ENCODE measurements around the gene WNK2. TPM values are rescaled to one million over a fixed set of nuclear protein-coding genes. Genes with fewer than 3 reads are reported as not detected.

The WNK2 gene
- total and polyA plus RNA-seq, 8 donors = 0.93 to 10.4 (median 7.4) TPM

DNA sequence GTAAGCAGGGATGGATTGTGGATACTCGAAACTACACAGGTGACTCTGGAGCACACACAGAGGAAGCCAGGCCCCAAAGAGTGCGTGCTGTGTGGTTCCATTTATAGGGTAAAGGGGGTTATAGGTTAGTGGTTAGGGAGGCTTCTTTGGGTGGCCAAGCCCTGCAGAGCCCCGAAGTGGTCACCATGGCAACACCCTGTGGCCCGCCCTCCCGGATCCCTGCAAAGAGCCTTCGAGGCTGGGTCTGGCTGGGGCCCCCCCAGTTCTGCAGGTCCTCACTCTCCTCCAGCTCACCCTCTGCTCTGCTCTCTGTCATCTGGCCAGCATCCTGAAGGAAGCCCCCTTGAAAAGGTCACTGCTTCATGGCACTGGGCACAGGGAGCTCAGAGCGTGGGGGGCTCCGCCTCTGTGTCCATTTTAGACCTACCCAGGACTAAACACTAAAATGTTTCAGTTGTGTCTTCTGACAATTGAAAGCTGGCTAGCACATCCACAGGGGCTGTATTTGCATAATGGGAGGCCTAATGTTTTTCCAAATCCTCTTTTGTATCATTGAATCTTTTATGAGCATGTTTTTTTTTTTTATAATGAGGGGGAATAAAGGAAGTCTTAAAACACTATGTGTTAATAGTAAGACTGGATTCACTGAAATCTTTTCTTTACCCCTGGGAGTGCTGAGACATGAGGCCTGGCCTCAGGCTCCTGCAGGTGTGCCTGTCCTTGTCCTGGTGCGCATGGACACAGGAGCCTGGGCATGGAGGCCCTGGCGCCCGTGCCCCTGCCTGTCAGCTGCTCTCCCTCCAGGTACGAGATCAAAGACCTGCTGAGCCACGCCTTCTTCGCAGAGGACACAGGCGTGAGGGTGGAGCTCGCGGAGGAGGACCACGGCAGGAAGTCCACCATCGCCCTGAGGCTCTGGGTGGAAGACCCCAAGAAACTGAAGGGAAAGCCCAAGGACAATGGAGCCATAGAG, 55.3 kb downstream of the WNK2 start:
- intact Hi-C loops (cut with DNase I) = no loop called here

DNA sequence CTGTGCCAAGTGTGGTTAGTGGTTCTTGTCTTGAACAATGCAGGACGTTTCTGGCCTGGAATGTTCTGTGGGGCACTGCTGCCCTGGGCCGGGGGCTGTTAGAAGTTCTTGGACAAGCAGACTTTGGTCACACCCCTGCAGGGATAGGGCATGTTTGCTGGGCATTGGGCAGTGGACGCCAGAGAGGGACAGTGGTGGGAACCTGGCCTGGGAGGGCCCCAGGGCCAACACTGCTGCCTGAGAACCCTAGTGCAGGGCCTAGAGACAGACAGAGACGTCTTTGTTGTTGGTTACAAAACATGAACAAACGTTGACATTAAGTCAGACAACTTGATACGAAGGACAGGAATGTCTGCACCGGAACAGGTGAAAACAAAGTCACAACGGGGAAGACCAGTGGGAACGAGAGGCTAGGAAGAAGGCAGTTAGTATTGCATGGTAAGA, 57.0 kb downstream of the WNK2 start:
- no peak for ATAC-seq

More for the DNA sequence above, 55.3 kb downstream of the WNK2 start:
- H3K4me3 ChIP-seq = no peak overlapping the region
- no peaks in the 10 kb centered on the region for H3K36me3 ChIP-seq
- ATAC-seq = no peak
- DNase-seq = peak in 1 of 4 donors; percentile 53
- no peaks in the 10 kb centered on the region for H3K9me3 ChIP-seq
- H3K27me3 ChIP-seq = peaks cover 0 to 26% of the 10 kb centered on the region in 2 donors
- TF ChIP-seq, protein P1, sequence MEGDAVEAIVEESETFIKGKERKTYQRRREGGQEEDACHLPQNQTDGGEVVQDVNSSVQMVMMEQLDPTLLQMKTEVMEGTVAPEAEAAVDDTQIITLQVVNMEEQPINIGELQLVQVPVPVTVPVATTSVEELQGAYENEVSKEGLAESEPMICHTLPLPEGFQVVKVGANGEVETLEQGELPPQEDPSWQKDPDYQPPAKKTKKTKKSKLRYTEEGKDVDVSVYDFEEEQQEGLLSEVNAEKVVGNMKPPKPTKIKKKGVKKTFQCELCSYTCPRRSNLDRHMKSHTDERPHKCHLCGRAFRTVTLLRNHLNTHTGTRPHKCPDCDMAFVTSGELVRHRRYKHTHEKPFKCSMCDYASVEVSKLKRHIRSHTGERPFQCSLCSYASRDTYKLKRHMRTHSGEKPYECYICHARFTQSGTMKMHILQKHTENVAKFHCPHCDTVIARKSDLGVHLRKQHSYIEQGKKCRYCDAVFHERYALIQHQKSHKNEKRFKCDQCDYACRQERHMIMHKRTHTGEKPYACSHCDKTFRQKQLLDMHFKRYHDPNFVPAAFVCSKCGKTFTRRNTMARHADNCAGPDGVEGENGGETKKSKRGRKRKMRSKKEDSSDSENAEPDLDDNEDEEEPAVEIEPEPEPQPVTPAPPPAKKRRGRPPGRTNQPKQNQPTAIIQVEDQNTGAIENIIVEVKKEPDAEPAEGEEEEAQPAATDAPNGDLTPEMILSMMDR (IDR thresholded peaks at IDR 0.05) = no peak
- H3K4me1 ChIP-seq = no peaks in the 10 kb centered on the region
- no peak overlapping the region for H3K27ac ChIP-seq

DNA sequence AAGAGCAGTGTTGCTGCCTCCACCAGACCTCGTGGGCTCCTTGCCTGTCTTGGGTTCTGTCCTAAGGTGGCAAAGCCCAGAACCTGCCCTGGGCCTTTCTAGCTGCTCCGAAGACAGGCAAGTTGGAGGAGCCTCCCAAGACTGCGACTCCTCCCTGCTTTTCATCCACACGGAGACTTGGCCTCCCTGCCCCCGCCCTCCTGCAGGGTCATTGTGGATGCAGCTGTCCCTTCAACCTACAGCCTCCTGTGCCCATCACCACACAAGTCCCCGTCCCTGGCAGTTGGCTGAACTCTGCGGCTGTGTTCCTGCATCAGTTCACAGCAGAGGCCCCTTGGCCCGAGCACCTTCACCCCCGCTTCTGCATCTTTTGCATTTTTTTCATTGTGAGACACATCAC, 59.2 kb downstream of the WNK2 start:
- Histone ChIP-seq H3K27ac (no peak overlapping the region), H3K4me1 (no peaks in the 10 kb centered on the region), H3K4me3 (no peak overlapping the region), H3K27me3 (no peaks in the 10 kb centered on the region), H3K36me3 (no peaks in the 10 kb centered on the region), H3K9me3 (no peaks in the 10 kb centered on the region)
- ATAC-seq (no peak), DNase-seq (no peak)
- intact Hi-C loops (cut with DNase I) = no loop called here
- TF ChIP-seq, protein P1 (IDR thresholded peaks at IDR 0.05) = no peak

More for the DNA sequence above, 57.0 kb downstream of the WNK2 start:
- no peak overlapping the region for H3K4me3 ChIP-seq
- no peaks in the 10 kb centered on the region for H3K36me3 ChIP-seq
- no peak overlapping the region for H3K27ac ChIP-seq
- intact Hi-C loops (cut with DNase I) = no loop called here
- H3K9me3 ChIP-seq = no peaks in the 10 kb centered on the region
- DNase-seq = no peak
- H3K4me1 ChIP-seq = no peaks in the 10 kb centered on the region
- TF ChIP-seq, protein P1 (IDR thresholded peaks at IDR 0.05) = no peak
- peaks cover 0 to 15% of the 10 kb centered on the region in 2 donors for H3K27me3 ChIP-seq

DNA sequence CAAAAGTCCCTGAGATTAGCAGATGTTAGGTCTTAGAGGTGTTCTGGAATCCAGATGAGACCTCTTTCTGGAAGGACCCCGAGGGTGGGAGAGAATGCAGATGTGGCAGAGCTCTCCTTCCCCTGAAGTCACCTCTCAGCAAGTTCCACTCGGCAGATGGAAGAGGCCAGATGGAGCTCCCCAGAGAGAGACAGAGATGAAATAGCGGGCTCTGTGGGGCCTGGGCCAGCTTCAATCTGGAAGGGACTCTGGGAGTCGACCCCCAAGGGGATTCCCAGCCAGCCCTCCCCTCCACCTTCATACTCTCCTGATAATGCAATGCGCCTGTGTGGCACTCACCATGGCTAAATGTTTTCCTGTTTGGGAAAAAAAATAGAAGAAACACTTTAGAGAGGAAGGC, 60.2 kb downstream of the WNK2 start:
- Histone ChIP-seq H3K36me3 (no peaks in the 10 kb centered on the region), H3K4me3 (no peak overlapping the region), H3K9me3 (no peaks in the 10 kb centered on the region), H3K4me1 (no peaks in the 10 kb centered on the region), H3K27ac (no peak overlapping the region), H3K27me3 (no peaks in the 10 kb centered on the region)
- intact Hi-C loops (cut with DNase I) = no loop called here
- TF ChIP-seq, protein P1 (IDR thresholded peaks at IDR 0.05) = no peak
- DNase-seq (no peak), ATAC-seq (no peak)
